SK-N-SH treated with all-trans-retinoic acid at 6 μM for 48 hours (cell line): ENCODE data around the gene PDF.

Experiments
- PATZ1 ChIP-seq: fragments of 250-450 bp; sonication (Bioruptor Pico); IDR thresholded peaks from 2 replicates; pipeline ENCODE4 v1.8.0; 2020; ENCODE audit warnings: mild to moderate bottlenecking, moderate library complexity, borderline replicate concordance
- ZNF70 ChIP-seq: fragments of 450-650 bp; formaldehyde crosslinking; IDR thresholded peaks from 2 replicates; pipeline ENCODE4 v1.5.0; 2020; ENCODE audit warnings: mild to moderate bottlenecking, moderate library complexity
- TF ChIP-seq, protein P1 (sequence below): fragments of 250-450 bp; sonication (Bioruptor Pico); IDR thresholded peaks from 2 replicates; pipeline ENCODE4 v1.5.1; 2020; ENCODE audit warnings: low read depth, mild to moderate bottlenecking, moderate library complexity

GRCh38 chr16:69320740-69321073, 9.7 kb downstream of the PDF start:
- TF ChIP-seq ZNF70: no peak
- TF ChIP-seq, protein P1, sequence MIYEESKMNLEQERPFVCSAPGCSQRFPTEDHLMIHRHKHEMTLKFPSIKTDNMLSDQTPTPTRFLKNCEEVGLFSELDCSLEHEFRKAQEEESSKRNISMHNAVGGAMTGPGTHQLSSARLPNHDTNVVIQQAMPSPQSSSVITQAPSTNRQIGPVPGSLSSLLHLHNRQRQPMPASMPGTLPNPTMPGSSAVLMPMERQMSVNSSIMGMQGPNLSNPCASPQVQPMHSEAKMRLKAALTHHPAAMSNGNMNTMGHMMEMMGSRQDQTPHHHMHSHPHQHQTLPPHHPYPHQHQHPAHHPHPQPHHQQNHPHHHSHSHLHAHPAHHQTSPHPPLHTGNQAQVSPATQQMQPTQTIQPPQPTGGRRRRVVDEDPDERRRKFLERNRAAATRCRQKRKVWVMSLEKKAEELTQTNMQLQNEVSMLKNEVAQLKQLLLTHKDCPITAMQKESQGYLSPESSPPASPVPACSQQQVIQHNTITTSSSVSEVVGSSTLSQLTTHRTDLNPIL (CRISPR knock-in tag): no peak
- TF ChIP-seq PATZ1 (CRISPR knock-in tag): no peak
